Stomach (tissue), 9 donors: Measurements from ENCODE around the gene PTGER3. TPM values are rescaled to one million over a fixed set of nuclear protein-coding genes. Genes with fewer than 3 reads are reported as not detected.
"Not testable (repeated sequence)": the region's sequence is repeated elsewhere in the genome, so short reads cannot be mapped to it uniquely, and the experiment has no call there.

Experiments used
- DNase-seq, 2 donors: peaks; one replicate each; pipeline versions ENCODE4 v3.0.0 to v3.0.0-alpha.2; 2013 to 2019
- H3K27ac ChIP-seq, 5 donors: fragments of 200-600 bp in 4 of 5; sonication (generic) in 4 of 5; one replicate each; pipeline ENCODE4 v1.5.1; 2013 to 2019; ENCODE audit warnings: mild to moderate bottlenecking in 1 of 5, moderate library complexity in 1 of 5
- H3K27me3 ChIP-seq, 3 donors: fragments of 200-600 bp; sonication (generic); one replicate each; pipeline ENCODE4 v1.5.1; 2017 to 2019; ENCODE audit warnings: mixed run types in 1 of 3
- H3K36me3 ChIP-seq, 4 donors: fragments of 200-600 bp; sonication (generic); 1 replicate in 3 of 4; 2 replicates in 1 of 4; pipeline ENCODE4 v1.5.1; 2016 to 2019
- H3K4me1 ChIP-seq, 4 donors: fragments of 200-600 bp; sonication (generic); one replicate each; pipeline ENCODE4 v1.5.1; 2016 to 2019
- H3K4me3 ChIP-seq, 4 donors: fragments of 200-600 bp; sonication (generic) in 3 of 4; one replicate each; pipeline ENCODE4 v1.5.1; 2016 to 2019; ENCODE audit warnings: mild to moderate bottlenecking in 1 of 4
- H3K9me3 ChIP-seq, 4 donors: fragments of 200-600 bp; sonication (generic); one replicate each; pipeline ENCODE4 v1.5.1; 2016 to 2019
- EP300 ChIP-seq: sonication (generic); formaldehyde crosslinking; IDR thresholded peaks from one replicate; pipeline ENCODE4 v1.6.1; 2017; ENCODE audit warnings: antibody characterized with exemption
- POLR2A ChIP-seq, 4 donors: fragments of 450-650 bp; IDR thresholded peaks; one replicate each; pipeline ENCODE4 v1.6.1; 2016; ENCODE audit warnings: antibody characterized with exemption in 4 of 4, control low read depth in 2 of 4, mild to moderate bottlenecking in 1 of 4, moderate library complexity in 1 of 4
- POLR2AphosphoS5 ChIP-seq, 3 donors: sonication (generic); formaldehyde crosslinking; IDR thresholded peaks; one replicate each; pipeline ENCODE4 v1.6.1; 2016; ENCODE audit warnings: antibody characterized with exemption in 3 of 3
- WGBS, 5 donors: extraction: QIAGEN DNeasy Blood & Tissue Kit in 3 of 5; methylation state at CpG; one replicate each; pipeline versions ENCODE4 v1.1.5 to v1.1.7; 2013 to 2018; 5-methylcytosine and 5-hydroxymethylcytosine counted together
- intact Hi-C: fragments of 100-400 bp; cut with DNase I; formaldehyde crosslinking; loops from one replicate; pipeline ENCODE4 v1.15.1; 2023; ENCODE audit warnings: low total_unique reads
- polyA plus RNA-seq, 3 donors: library from polyadenylated mRNA; stranded (reverse); fragments of 200-250 nt; gene quantifications; one replicate each; pipeline ENCODE4 v1.2.3, GENCODE V29; 2013
- total RNA-seq, 5 donors: library from RNA; depleted of rRNA; stranded (reverse); fragments of >200 nt; gene quantifications; one replicate each; pipeline versions ENCODE4 v1.1.0 to v1.2.3, GENCODE V29; 2014 to 2016
- TF ChIP-seq, protein P1 (sequence below), 7 experiments: fragments of 450-650 bp in 4 of 7; fragments of 200-600 bp in 3 of 7; sonication (generic) in 3 of 7; IDR thresholded peaks; one replicate each; pipeline ENCODE4 v1.5.1; 2016 to 2019; ENCODE audit warnings: antibody characterized with exemption in 7 of 7, control low read depth in 2 of 7, mild to moderate bottlenecking in 1 of 7
- donor health status: healthy with polysubstance abuse.
- donor health status: Bipolar disorder and iron deficiency.
- donor health status: healthy.

Gene PTGER3
- total and polyA plus RNA-seq, 8 donors: 2.3 to 44.3 (median 15.2) TPM

DNA sequence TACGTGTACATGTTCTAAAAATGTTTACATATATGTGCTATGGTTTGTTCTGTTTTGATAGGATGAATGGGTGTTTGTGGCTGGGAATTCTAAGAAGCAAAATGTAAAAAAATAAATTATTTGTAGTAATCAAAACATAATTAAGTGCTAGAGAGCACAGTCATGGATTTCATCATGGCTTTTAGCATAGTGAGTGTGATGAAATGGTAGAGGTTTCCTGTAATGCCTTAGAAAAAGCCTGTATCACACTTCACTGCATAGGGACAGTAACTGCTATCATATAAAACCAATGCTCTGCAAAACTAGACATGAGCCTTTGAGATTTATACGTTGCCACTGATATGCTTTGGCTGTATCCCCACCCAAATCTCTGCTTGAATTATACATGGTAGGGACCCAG, 99.8 kb downstream of the PTGER3 start:
- no peaks in the 10 kb centered on the region for H3K27me3 ChIP-seq
- H3K4me3 ChIP-seq: no peak overlapping the region
- WGBS, 5 donors: 76 to 85% (median 80%) methylated on average over 2 of the region's 2 CpGs
- TF ChIP-seq, protein P1, sequence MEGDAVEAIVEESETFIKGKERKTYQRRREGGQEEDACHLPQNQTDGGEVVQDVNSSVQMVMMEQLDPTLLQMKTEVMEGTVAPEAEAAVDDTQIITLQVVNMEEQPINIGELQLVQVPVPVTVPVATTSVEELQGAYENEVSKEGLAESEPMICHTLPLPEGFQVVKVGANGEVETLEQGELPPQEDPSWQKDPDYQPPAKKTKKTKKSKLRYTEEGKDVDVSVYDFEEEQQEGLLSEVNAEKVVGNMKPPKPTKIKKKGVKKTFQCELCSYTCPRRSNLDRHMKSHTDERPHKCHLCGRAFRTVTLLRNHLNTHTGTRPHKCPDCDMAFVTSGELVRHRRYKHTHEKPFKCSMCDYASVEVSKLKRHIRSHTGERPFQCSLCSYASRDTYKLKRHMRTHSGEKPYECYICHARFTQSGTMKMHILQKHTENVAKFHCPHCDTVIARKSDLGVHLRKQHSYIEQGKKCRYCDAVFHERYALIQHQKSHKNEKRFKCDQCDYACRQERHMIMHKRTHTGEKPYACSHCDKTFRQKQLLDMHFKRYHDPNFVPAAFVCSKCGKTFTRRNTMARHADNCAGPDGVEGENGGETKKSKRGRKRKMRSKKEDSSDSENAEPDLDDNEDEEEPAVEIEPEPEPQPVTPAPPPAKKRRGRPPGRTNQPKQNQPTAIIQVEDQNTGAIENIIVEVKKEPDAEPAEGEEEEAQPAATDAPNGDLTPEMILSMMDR (IDR thresholded peaks at IDR 0.05): no peak
- H3K4me1 ChIP-seq: peaks cover 0 to 6% (median 0%) of the 10 kb centered on the region in 4 donors
- no peaks in the 10 kb centered on the region for H3K9me3 ChIP-seq
- intact Hi-C loops: no loop called here
- H3K27ac ChIP-seq: no peak overlapping the region
- no peaks in the 10 kb centered on the region for H3K36me3 ChIP-seq
- no peak for DNase-seq

DNA sequence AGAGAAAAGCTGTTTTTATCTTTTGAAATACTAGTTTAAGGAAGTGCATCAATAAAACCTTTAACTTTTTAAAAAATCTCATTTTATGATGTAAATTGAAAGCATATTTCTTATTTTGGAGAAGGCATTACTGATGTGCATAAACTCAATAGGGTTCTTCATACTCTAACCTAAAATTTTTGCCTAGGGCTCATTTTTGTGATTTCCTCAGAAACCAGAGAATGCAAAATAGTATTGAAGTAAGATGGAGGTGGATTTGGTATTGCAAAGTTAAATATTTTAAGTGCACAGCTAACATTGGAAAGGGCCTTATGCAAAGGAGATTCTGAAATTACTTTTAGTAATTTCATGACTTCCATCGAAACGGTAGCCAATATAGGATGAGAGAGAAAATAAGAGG, 101.9 kb downstream of the PTGER3 start:
- intact Hi-C loops: no loop called here
- no peaks in the 10 kb centered on the region for H3K9me3 ChIP-seq
- H3K4me3 ChIP-seq: no peak overlapping the region
- TF ChIP-seq POLR2A (IDR thresholded peaks at IDR 0.05) (no peak), EP300 (no peak), POLR2AphosphoS5 (IDR thresholded peaks at IDR 0.05) (no peak)
- TF ChIP-seq, protein P1 (IDR thresholded peaks at IDR 0.05): no peak
- WGBS, 5 donors: 95 to 100% (median 97%) methylated on average over 2 of the region's 2 CpGs
- DNase-seq: no peak
- H3K36me3 ChIP-seq: no peaks in the 10 kb centered on the region
- peaks cover 0 to 6% (median 0%) of the 10 kb centered on the region in 4 donors for H3K4me1 ChIP-seq
- no peak overlapping the region for H3K27ac ChIP-seq
- H3K27me3 ChIP-seq: no peaks in the 10 kb centered on the region

DNA sequence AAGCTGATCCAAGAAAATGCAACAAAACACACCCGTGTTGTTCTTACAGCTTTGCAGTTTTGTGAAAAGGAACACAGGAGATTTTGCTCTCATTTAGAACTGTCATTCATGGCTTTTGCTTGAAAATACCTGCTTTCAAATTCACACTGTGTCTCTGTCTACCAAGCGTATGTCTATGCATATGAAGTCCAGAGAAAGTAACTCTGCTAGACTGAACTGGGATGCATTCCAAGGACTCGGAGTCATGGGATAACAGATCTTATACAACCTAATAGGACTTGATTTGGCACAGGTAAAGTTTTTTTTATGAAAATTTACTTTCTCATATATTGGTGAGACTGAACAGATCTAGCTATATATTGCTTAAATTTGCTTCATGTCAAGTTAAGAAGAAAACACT, 102.4 kb downstream of the PTGER3 start:
- no peak for TF ChIP-seq EP300
- TF ChIP-seq POLR2AphosphoS5 (IDR thresholded peaks at IDR 0.05): no peak
- TF ChIP-seq, protein P1 (IDR thresholded peaks at IDR 0.05): no peak
- H3K36me3 ChIP-seq: no peaks in the 10 kb centered on the region
- peaks cover 0 to 6% (median 0%) of the 10 kb centered on the region in 4 donors for H3K4me1 ChIP-seq
- WGBS, 5 donors: 43 to 67% (median 50%) methylated on average over 3 of the region's 3 CpGs
- H3K9me3 ChIP-seq: no peaks in the 10 kb centered on the region
- no peak overlapping the region for H3K4me3 ChIP-seq
- no peaks in the 10 kb centered on the region for H3K27me3 ChIP-seq
- H3K27ac ChIP-seq: no peak overlapping the region
- intact Hi-C loops: no loop called here
- DNase-seq: peak; percentile 15 to 38

DNA sequence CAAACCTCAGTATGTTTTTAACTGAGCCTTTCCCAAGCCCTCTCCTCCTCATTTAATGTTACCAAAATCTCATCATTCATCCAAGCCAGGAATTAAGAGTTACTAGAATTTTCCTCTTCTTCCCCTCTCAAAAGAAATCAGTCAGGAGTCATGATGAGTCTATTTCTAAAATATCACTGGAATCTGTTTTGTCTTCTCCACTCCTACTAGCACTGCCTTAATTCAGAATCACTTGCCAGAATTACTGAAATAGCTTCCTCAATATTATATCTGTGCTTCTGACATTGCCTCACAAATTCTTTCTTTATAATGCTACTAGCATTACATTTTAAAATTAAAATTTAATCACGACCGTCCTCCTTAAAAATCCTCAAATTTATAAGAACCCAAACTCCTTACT, 106.1 kb downstream of the PTGER3 start:
- Histone ChIP-seq H3K27ac (no peak overlapping the region), H3K27me3 (no peaks in the 10 kb centered on the region), H3K9me3 (peaks cover 0 to 7% (median 2%) of the 10 kb centered on the region in 4 donors), H3K4me1 (no peaks in the 10 kb centered on the region), H3K36me3 (no peaks in the 10 kb centered on the region), H3K4me3 (no peak overlapping the region)
- TF ChIP-seq POLR2AphosphoS5 (IDR thresholded peaks at IDR 0.05) (no peak), POLR2A (IDR thresholded peaks at IDR 0.05) (no peak), EP300 (no peak)
- TF ChIP-seq, protein P1 (IDR thresholded peaks at IDR 0.05): no peak
- no peak for DNase-seq
- intact Hi-C loops: no loop called here
- WGBS, 5 donors: 80 to 94% (median 91%) methylated on average over 2 of the region's 2 CpGs

DNA sequence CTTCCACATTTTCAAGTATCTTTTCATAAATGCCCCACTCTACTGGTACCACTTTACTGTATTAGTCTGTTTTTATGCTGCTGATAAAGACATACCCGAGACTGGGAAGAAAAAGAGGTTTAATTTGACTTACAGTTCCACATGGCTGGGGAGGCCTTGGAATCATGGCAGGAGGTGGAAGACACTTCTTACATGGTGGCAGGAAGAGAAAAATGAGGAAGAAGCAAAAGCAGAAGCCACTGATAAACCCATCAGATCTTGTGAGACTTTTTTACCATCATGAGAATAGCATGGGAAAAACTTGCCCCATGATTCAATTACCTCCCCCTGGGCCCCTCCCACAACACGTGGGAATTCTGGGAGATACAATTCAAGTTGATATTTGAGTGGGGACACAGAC, 107.2 kb downstream of the PTGER3 start:
- H3K27me3 ChIP-seq, H3K4me3 ChIP-seq, H3K27ac ChIP-seq, DNase-seq, intact Hi-C loops, H3K9me3 ChIP-seq, H3K4me1 ChIP-seq, H3K36me3 ChIP-seq: not testable (repeated sequence)
- WGBS, 5 donors: 53 to 67% (median 65%) methylated on average over 2 of the region's 2 CpGs
